ENCODE data around the gene TRRAP. TPM values are rescaled to one million over a fixed set of nuclear protein-coding genes. Genes with fewer than 3 reads are reported as not detected.

TRRAP gene
- total RNA-seq, 4 donors from 2014 or later = 19.7 to 62.3 (median 31.1) TPM

- Histone ChIP-seq H3K9me3 (no peaks in the 10 kb centered on the region), H3K4me3 (no peak overlapping the region), H3K4me1 (no peaks in the 10 kb centered on the region), H3K27ac (no peak overlapping the region), H3K27me3 (no peaks in the 10 kb centered on the region), H3K36me3 (no peaks in the 10 kb centered on the region)
- no peak for DNase-seq
- TF ChIP-seq POLR2A (IDR thresholded peaks at IDR 0.05) = no peak
- no peak for TF ChIP-seq CTCF (IDR thresholded peaks at IDR 0.05)
- intact Hi-C loops (cut with DNase I; ENCODE audit: low total_unique reads) = no loop called here
These were observed 125.1 kb downstream of the TRRAP start for GRCh38 chr7:99003419-99003818.

- DNase-seq = no peak
- Histone ChIP-seq H3K36me3 (no peaks in the 10 kb centered on the region), H3K27me3 (no peaks in the 10 kb centered on the region), H3K27ac (no peak overlapping the region), H3K4me1 (no peaks in the 10 kb centered on the region), H3K4me3 (no peak overlapping the region), H3K9me3 (no peaks in the 10 kb centered on the region)
- TF ChIP-seq POLR2A (IDR thresholded peaks at IDR 0.05) (no peak), CTCF (IDR thresholded peaks at IDR 0.05) (no peak)
- intact Hi-C loops (cut with DNase I; ENCODE audit: low total_unique reads) = no loop called here
These were observed 125.9 kb downstream of the TRRAP start for GRCh38 chr7:99004216-99004615.

- intact Hi-C loops (cut with DNase I; ENCODE audit: low total_unique reads) = no loop called here
- H3K9me3 ChIP-seq = no peaks in the 10 kb centered on the region
- H3K36me3 ChIP-seq = no peaks in the 10 kb centered on the region
- no peak overlapping the region for H3K4me3 ChIP-seq
- TF ChIP-seq CTCF (IDR thresholded peaks at IDR 0.05) (no peak), POLR2A (IDR thresholded peaks at IDR 0.05) (no peak)
- H3K4me1 ChIP-seq = no peaks in the 10 kb centered on the region
- DNase-seq = no peak
- H3K27ac ChIP-seq = no peak overlapping the region
- H3K27me3 ChIP-seq = no peaks in the 10 kb centered on the region
These were observed 126.6 kb downstream of the TRRAP start for GRCh38 chr7:99004781-99005500.

GRCh38 chr7:99005776-99006175 is 127.4 kb downstream of the TRRAP start:
- intact Hi-C loops (cut with DNase I; ENCODE audit: low total_unique reads) = no loop called here

More at GRCh38 chr7:99005776-99006175, 127.4 kb downstream of the TRRAP start:
- DNase-seq = no peak
- Histone ChIP-seq H3K27ac (no peak overlapping the region), H3K9me3 (no peaks in the 10 kb centered on the region), H3K4me1 (no peaks in the 10 kb centered on the region), H3K4me3 (no peak overlapping the region), H3K36me3 (no peaks in the 10 kb centered on the region), H3K27me3 (no peaks in the 10 kb centered on the region)
- TF ChIP-seq CTCF (IDR thresholded peaks at IDR 0.05) (no peak), POLR2A (IDR thresholded peaks at IDR 0.05) (no peak)
